K562 (cell line): ENCODE results near the gene MED29. TPM values are rescaled to one million over a fixed set of nuclear protein-coding genes. Genes with fewer than 3 reads are reported as not detected.
A peak's percentile ranks its signal among the peaks of the same experiment; 100 is the strongest.

Experiments used
- CC2D1A ChIP-seq: fragments of 450-650 bp; IDR thresholded peaks from 2 replicates; pipeline ENCODE4 v1.6.1; 2017; ENCODE audit warnings: mild to moderate bottlenecking
- CEBPG ChIP-seq, 3 experiments: fragments of 200-800 bp in 1 of 3; sonication (Bioruptor generic) in 1 of 3; sonication (generic) in 1 of 3; formaldehyde crosslinking in 1 of 3; IDR thresholded peaks in 2 of 3; conservative IDR thresholded peaks in 1 of 3; 2 replicates each; pipeline versions ENCODE4 v1.6.1 to v1.8.0; 2016 to 2022; ENCODE audit warnings: missing compliant biosample characterization in 2 of 3, missing genetic modification characterization in 2 of 3, mild to moderate bottlenecking in 1 of 3, missing genetic modification reagents in 1 of 3
- DNMT1 ChIP-seq: fragments of 450-650 bp; IDR thresholded peaks from 2 replicates; pipeline ENCODE4 v1.6.1; 2016; ENCODE audit warnings: antibody characterized with exemption, mild to moderate bottlenecking
- HNRNPLL ChIP-seq: fragments of 200-400 bp; formaldehyde crosslinking; IDR thresholded peaks from 2 replicates; pipeline ENCODE4 v1.6.1; 2017; ENCODE audit warnings: low read length, low read depth, mild to moderate bottlenecking; ENCODE audit not compliant: poor library complexity, severe bottlenecking
- KAT8 ChIP-seq: fragments of 450-650 bp; IDR thresholded peaks from 2 replicates; pipeline ENCODE4 v1.6.1; 2016; ENCODE audit warnings: low read depth, mild to moderate bottlenecking
- KLF1 ChIP-seq: fragments of 450-650 bp; IDR thresholded peaks from 2 replicates; pipeline ENCODE4 v1.6.1; 2016; ENCODE audit warnings: missing genetic modification characterization, missing compliant biosample characterization
- KLF13 ChIP-seq: fragments of 450-650 bp; IDR thresholded peaks from 2 replicates; pipeline ENCODE4 v1.6.1; 2016; ENCODE audit warnings: missing genetic modification characterization, low read depth, mild to moderate bottlenecking, missing compliant biosample characterization, moderate library complexity, borderline replicate concordance
- MAFF ChIP-seq: IDR thresholded peaks from 2 replicates; pipeline ENCODE4 v1.6.1; 2012; ENCODE audit warnings: low read length, improper control_type of control experiment
- MAX ChIP-seq: sonication (generic); formaldehyde crosslinking; IDR thresholded peaks from 2 replicates; pipeline ENCODE4 v1.9.0; 2022; ENCODE audit warnings: mild to moderate bottlenecking, missing genetic modification reagents
- MCM5 ChIP-seq: fragments of 450-650 bp; IDR thresholded peaks from 2 replicates; pipeline ENCODE4 v1.6.1; 2016; ENCODE audit warnings: low read depth
- POLR2A ChIP-seq: fragments of 450-650 bp; conservative IDR thresholded peaks from 2 replicates; pipeline ENCODE4 v1.6.1; 2016
- SIN3A ChIP-seq, 2 experiments: fragments of 150-350 bp in 1 of 2; IDR thresholded peaks; 2 replicates each; pipeline ENCODE4 v1.6.1; 2011 to 2016; ENCODE audit warnings: borderline replicate concordance in 2 of 2, low read depth in 2 of 2, low read length in 2 of 2, mild to moderate bottlenecking in 2 of 2, moderate library complexity in 2 of 2; ENCODE audit not compliant: control insufficient read depth in 1 of 2
- SNRNP70 ChIP-seq: fragments of 200-400 bp; formaldehyde crosslinking; optimal IDR thresholded peaks from 2 replicates; pipeline ENCODE3; 2017; ENCODE audit warnings: low read depth, low read length
- TAF1 ChIP-seq: IDR thresholded peaks from 2 replicates; pipeline ENCODE4 v1.6.1; 2011; ENCODE audit warnings: mild to moderate bottlenecking, low read length, moderate library complexity; ENCODE audit not compliant: insufficient read depth, control insufficient read depth, severe bottlenecking; ENCODE audit errors: extremely low read depth
- ZNF280B ChIP-seq: fragments of 250-450 bp; sonication (Bioruptor Pico); IDR thresholded peaks from 2 replicates; pipeline ENCODE4 v1.5.1; 2021; ENCODE audit warnings: mild to moderate bottlenecking
- ZNF395 ChIP-seq: fragments of 200-800 bp; sonication (Bioruptor generic); IDR thresholded peaks from 2 replicates; pipeline ENCODE4 v1.6.1; 2017; ENCODE audit warnings: missing genetic modification characterization, missing compliant biosample characterization
- polyA plus RNA-seq, 8 experiments: library from polyadenylated mRNA; depleted of rRNA in 4 of 8; stranded (reverse) in 5 of 8; unstranded in 3 of 8; fragments of >200 nt; fragmentation: Nextera tagmentation in 2 of 8; fragmentation: Illumina TruSeq in 1 of 8; extraction: Ambion mirVana in 2 of 8; extraction: Trizol in 1 of 8; gene quantifications; 2 replicates each; pipeline versions ENCODE4 v1.2.1 to v1.2.3, GENCODE V29; 2011 to 2014; ENCODE audit warnings: inconsistent platforms in 1 of 8, missing spikeins in 1 of 8
- total RNA-seq, 7 experiments: library from RNA; depleted of rRNA in 6 of 7; stranded (reverse); fragments of >200 nt in 6 of 7; fragmentation: Illumina TruSeq in 2 of 7; extraction: Trizol in 2 of 7; gene quantifications; 2 replicates each; pipeline versions ENCODE4 v1.2.1 to v1.2.3, GENCODE V29; 2011 to 2021; ENCODE audit warnings: low replicate concordance in 1 of 7

The MED29 gene
- total and polyA plus RNA-seq, 9 of the 15 experiments (the other 6 are each of a cell fraction or from before 2014, with no cell fraction given): 1.8 to 22.6 (median 12.4) TPM

DNA sequence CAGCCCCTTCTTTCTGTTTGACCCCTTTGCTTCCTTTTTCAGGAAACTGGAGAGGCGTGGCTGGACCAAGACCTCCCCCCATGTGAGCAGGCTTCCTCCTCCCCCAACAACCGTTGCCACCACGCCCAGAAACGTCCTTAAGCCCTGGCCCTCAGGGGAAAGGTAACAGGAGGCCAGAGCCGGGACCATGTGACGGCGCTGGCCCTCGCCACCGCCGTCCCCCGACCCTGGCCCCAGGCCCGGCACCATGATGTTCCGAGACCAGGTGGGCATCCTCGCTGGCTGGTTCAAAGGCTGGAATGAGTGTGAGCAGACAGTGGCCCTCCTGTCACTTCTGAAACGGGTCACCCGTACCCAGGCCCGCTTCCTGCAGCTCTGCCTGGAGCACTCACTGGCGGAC, 34.5 kb upstream of the MED29 start (continued):
- no peak for TF ChIP-seq ZNF280B (CRISPR knock-in tag)
- TF ChIP-seq DNMT1: no peak
- TF ChIP-seq MCM5: no peak
- no peak for TF ChIP-seq SNRNP70
- no peak for TF ChIP-seq MAFF
- peak; percentile 23 for TF ChIP-seq HNRNPLL
- no peak for TF ChIP-seq CC2D1A
- 0 out of 2 replicates have a peak, but pooled peaks have one; percentile 38 for TF ChIP-seq KLF1 (tag)
- TF ChIP-seq CEBPG (CRISPR knock-in tag; IDR thresholded peaks at IDR 0.05): no peak
- no peak for TF ChIP-seq CEBPG (tag; conservative IDR thresholded peaks at IDR 0.05 in 1 of 2, IDR thresholded peaks at IDR 0.05 in 1 of 2)
- TF ChIP-seq KLF13 (tag): no peak
- no peak for TF ChIP-seq TAF1
- TF ChIP-seq KAT8: no peak
- peak; percentile 39; the same call in 1 of the 2 replicates for TF ChIP-seq POLR2A
- TF ChIP-seq ZNF395 (CRISPR knock-in tag): no peak
- TF ChIP-seq SIN3A (IDR thresholded peaks at IDR 0.05; ENCODE audit: borderline replicate concordance in 2 of 2, control insufficient read depth in 1 of 2, low read depth in 2 of 2, low read length in 2 of 2): peak; percentile 67 to 79; a peak in 2 of 4 replicates
- TF ChIP-seq MAX (CRISPR knock-in tag): no peak
